KOPT-K1 (cell line): ENCODE data around the gene PLSCR3.
A peak's percentile ranks its signal among the peaks of the same experiment; 100 is the strongest.

Experiments
- H3K27ac ChIP-seq: fragments of 200-600 bp; sonication (generic); 2 replicates; pipeline ENCODE4 v1.5.1; 2016; ENCODE audit warnings: antibody characterized with exemption, mild to moderate bottlenecking, low read depth, low read length; ENCODE audit not compliant: poor library complexity, severe bottlenecking
- H3K36me3 ChIP-seq: fragments of 200-600 bp; sonication (generic); 2 replicates; pipeline ENCODE4 v1.5.1; 2017; ENCODE audit warnings: antibody characterized with exemption, mild to moderate bottlenecking, low read length, moderate library complexity; ENCODE audit not compliant: insufficient read depth
- H3K9me3 ChIP-seq: fragments of 200-600 bp; sonication (generic); 2 replicates; pipeline ENCODE4 v1.5.1; 2017; ENCODE audit warnings: antibody characterized with exemption, low read length, mild to moderate bottlenecking; ENCODE audit not compliant: insufficient read depth, poor library complexity, severe bottlenecking

The PLSCR3 gene

DNA sequence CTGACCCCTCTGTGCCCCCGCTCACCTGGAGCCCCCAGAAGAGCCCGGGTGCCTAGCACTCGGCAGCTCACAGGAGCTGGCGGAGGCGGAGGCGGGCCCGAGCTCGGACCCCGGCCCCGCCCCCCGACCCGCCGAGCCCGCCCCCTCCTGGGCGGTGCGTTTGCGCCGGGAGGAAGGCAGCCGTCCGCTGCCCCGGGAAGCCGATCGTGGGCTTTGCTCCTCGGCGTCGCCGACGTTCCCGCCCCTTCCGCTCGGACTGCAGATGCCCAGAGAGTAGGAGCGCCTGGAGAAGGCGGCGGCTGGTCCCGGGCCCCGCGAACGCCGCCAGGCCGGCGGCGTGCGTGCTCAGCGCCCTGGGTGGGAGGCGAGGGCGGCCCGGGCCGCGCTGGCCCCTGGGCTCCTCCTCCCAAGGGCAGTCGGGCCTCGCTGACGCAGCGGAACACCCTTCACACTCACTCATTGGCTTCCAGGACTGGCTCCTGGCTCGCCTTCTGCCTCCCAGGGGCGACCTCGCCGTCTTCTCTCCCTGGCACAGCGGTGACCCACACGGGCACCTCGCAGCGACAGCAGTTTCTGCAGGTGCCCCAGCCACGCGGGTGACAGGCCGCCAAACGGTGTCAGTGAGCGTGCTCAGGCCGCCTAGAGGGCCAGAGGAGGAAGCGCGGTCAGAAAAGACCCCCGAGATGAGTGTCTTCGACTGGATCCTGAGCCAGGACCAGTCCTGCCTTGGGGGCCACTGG lies at the start of gene PLSCR3:
Gene PLSCR3, minus strand, starts transcription at position 74 of the 740 bp plus-strand sequence. CDS start 415 bp downstream, outside the sequence.
- H3K36me3 ChIP-seq, result no peaks in the 10 kb centered on the region
- no peaks in the 10 kb centered on the region for H3K9me3 ChIP-seq
- H3K27ac ChIP-seq, result peak within 1 kb of the TSS; percentile 66

DNA sequence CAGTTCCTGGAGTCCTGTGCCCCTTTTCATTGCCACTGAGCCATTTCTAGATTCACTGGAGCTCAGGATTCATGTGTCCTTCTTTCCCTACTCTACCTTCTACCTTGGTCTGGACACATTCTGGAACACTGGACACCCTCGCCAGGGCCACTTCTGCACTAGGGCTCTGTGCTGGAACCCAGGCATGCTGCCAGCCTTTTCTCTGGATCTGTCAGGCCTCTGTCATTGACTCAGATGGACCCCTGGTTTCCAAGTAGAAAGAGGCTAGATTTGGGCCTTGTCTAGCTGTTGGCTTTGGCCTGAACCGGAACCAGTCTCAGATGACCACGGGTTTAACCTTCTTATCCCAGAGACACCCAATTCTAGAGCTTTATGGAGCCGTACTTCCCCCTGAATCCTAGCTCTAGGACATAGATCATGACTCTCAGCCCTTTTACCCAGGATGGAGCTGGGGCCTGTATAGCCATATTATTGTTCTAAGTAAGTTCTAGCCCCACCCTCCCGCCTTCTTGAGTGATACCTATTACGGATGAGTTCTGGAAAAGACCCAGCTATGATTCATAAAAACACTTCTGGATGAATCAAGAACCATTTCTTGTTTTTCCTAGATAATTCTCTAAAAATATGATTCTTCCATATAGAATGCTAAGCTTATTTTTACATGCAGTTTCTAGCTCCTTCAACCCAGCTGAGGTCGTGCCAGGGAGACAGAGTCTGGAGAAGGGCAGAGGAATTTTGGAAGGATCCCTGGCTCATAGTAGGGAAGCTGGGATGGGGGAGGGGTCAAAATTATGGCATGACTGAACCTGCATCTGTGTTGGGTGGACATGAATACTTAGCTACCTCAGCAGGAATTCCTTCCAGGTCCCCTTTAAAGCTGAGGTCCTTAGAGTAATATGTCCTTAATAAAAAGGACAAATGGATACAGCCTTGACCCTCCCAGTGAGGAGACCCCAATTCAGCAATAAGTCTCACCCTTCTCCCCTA lies 49.5 kb upstream of the PLSCR3 start:
- Histone ChIP-seq H3K36me3 (no peaks in the 10 kb centered on the region), H3K27ac (no peak overlapping the region), H3K9me3 (no peaks in the 10 kb centered on the region)

DNA sequence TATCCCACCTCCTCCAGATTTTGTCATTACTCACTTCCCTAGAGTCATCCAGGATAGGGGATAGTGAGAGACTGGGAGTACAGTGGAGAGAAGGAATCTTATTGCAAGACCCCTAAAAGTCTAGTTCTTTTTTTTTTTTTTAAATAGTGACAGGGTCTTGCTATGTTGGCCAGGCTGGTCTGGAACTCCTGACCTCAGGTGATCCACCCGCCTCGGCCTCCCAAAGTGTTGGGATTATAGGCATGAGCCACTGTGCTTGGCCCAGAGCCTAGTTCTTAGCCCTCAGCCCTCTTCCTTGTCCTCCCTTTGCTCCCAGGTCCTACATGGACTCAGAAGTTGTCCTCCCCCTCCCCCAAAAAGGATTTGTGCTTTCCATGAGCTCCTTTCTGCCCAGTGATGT lies 47.8 kb upstream of the PLSCR3 start:
- Histone ChIP-seq H3K9me3 (no peaks in the 10 kb centered on the region), H3K36me3 (no peaks in the 10 kb centered on the region), H3K27ac (no peak overlapping the region)

DNA sequence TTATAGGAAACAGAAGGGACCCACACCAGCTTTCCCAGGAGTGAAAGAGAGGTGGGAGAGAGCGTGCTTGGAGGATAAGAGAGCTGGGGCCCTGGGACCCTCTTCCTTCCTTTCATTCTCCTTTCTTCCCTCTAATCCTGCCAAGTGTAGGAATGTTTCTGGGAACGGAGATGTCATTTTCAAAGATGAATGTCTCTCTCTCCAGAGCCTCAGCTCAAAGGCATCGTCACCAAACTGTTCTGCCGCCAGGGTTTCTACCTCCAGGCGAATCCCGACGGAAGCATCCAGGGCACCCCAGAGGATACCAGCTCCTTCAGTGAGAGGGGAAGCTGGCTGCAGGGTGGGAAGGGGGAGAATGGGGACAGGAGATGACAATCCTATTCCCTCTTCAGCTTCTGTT lies 46.9 kb upstream of the PLSCR3 start:
- H3K9me3 ChIP-seq, result no peaks in the 10 kb centered on the region
- no peaks in the 10 kb centered on the region for H3K36me3 ChIP-seq
- H3K27ac ChIP-seq, result no peak overlapping the region

DNA sequence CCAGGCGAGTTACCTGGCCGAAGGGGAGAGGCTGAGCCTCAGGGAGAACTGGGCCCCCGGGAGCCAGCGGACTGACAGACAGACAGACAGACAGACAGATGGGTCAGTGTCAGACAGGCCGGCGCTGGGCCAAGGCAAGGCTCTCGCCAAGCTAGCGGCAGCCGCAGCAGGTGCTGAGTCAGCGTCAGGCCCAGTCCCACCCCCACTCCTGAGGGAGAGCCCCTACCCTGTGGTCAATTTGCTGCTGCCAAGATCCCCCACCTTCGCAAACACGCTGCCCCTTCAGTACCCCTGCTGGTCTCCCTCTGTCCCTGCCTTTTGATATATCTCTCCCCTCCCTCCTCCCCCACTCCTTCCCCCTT lies 46.5 kb upstream of the PLSCR3 start:
- no peaks in the 10 kb centered on the region for H3K9me3 ChIP-seq
- no peaks in the 10 kb centered on the region for H3K36me3 ChIP-seq
- H3K27ac ChIP-seq, result no peak overlapping the region

DNA sequence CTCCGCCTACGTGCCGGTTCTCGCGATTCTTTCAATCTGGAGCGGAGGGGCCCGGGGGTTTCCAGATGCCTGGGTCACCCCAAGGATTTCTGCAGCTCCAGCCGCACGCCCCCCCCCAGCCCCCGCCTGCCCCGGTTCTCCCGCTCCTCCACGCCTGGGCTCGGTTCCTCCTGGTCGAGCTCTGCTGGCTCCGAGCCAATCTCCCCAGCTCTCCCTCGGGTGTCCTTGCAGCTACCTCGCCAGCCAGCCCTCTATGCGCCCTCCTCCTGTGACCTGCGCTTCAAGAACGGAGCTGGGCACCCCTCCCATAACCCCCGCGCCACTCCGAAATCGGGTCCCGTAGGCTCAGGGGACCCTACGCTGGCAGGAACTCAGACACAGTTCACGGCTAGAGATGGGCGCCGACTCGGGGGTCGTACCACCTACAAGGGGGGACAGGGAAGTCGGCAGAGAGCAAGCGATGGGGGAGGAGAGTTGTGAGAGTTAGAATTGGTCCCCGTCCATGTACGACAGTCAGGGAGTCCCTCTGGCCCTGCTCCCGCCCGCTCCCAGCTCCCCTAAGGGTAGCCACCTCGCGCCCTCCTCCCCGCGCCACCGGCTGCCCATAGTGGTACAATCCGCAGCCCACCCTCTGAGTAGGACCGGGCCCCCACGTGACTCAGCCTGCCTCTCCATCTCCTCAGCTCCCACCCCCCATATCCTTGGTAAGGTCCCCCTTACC lies 45.9 kb upstream of the PLSCR3 start:
- H3K27ac ChIP-seq, result no peak overlapping the region

DNA sequence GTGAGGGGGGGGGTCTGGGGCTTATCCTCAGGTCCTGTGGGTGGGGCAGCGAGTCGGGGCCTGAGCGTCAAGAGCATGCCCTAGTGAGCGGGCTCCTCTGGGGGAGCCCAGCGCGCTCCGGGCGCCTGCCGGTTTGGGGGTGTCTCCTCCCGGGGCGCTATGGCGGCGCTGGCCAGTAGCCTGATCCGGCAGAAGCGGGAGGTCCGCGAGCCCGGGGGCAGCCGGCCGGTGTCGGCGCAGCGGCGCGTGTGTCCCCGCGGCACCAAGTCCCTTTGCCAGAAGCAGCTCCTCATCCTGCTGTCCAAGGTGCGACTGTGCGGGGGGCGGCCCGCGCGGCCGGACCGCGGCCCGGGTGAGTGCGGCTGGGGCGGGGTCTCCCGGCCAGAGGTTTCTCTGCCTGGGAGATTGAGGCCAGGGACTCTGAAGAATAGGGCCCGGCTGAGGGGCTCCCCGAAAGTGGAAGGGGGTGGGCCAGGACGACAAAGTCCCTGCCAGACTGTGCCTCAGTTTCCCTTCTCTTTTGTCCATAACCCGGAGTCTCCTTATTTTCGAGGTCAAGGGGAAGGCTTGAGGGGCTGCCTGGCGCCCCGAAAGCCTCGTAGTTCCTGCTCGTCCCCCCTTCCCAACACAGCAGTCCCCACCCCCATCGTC lies 45.3 kb upstream of the PLSCR3 start, which contains the start of gene FGF11:
Gene FGF11, plus strand, starts transcription at position 51 of the 651 bp plus-strand sequence. Its CDS starts 109 bp downstream, at position 160.
- Histone ChIP-seq H3K9me3 (no peaks in the 10 kb centered on the region), H3K36me3 (no peaks in the 10 kb centered on the region), H3K27ac (no peak within 1 kb of the TSS)

More for the DNA sequence above, 45.9 kb upstream of the PLSCR3 start:
- no peaks in the 10 kb centered on the region for H3K36me3 ChIP-seq
- no peaks in the 10 kb centered on the region for H3K9me3 ChIP-seq

DNA sequence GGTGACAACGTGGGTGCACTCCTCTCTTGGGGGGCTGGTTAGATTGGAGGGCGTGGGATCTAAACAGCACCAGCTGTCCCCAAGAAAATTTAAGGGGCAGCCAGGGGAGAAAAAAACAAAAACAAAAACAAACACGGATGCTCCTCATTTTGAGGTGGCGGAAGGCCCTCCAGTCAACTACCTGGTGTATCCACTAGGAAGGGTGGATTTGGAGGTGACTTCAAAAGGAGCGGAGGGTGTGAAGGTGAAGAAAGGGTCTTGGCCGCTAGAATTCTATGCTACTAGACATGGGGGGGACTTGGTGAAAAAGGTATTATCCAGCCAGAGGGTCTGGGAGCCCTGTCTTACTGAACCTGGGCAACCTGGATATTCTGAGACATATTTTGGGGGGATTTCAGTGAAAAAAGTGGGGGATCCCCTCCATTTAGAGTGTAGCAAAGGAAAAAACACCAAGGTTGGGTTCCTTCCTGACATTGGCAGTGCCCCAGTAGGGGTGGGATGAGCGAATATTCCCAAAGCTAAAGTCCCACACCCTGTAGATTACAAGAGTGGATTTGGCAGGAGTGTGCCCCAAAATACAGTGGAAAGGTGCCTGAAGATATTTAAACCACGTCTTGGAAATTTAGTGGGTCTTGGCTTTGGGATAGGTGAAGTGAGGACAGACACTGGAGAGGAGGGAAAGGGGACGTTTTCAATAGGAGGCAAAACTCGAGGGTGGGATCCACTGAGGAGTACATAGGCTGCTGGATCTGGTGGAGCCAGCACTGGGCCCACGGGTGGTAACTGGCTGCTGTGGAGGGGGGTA lies 44.5 kb upstream of the PLSCR3 start:
- H3K9me3 ChIP-seq, result no peaks in the 10 kb centered on the region
- H3K27ac ChIP-seq, result no peak overlapping the region
- no peaks in the 10 kb centered on the region for H3K36me3 ChIP-seq

DNA sequence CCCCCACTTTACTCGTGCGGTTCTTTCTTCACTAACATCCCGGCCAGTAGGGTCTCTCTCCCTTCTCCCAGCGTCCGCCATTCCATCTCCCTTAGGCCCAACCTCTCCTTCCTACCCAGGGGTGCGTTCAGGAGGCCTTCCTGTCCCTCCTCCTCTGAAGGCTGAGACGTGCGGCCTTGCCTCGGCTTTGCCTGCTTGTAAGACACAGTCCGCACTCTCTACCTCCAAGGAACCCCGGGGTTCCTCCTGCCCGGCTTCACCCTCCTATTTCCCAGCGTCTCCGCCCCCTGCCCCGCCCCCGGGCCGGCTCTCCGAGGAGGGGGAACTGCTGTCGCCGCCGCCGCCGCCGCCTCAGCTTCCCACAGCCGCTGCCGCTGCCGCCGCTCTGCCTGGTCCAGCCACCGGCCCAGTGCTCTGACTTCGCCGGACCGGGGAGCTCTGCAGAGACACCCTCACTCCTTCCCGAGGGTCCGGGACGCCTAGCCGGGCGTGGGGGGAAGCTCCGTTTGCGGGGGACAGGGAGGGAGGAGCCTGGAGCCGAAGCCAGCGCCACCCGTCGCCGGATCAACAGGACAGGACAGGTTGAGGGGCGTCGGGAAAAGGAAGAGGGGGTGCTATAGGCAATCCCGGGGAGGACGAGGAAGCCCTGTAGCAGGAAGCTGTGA lies 43.8 kb upstream of the PLSCR3 start:
- Histone ChIP-seq H3K36me3 (no peaks in the 10 kb centered on the region), H3K9me3 (no peaks in the 10 kb centered on the region), H3K27ac (no peak overlapping the region)

DNA sequence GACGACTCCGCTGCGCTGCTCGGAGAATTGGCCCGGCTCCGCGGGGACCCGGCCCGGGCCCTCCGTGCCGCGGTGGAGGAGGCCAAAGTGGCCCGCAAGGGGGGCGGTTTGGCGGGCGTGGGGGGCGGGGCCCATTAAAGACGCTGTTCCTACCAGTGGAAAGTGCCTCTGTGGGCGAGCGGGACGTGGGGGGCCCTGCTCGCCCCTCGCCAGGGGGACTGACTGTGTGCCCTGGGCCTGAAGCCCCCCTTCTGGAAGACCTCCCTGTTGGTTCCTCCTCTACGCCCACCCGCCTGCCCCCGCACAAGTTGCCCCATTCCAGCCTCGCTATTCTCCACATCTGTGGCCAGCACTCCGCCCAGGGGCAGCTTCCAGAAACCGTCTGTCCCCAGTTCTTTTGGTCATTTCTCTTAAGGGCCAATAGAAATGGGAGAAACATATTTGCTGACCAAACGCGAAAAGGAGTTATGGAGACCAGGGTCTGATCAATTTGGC lies 43.1 kb upstream of the PLSCR3 start:
- no peak overlapping the region for H3K27ac ChIP-seq
- no peaks in the 10 kb centered on the region for H3K36me3 ChIP-seq
- H3K9me3 ChIP-seq, result no peaks in the 10 kb centered on the region

DNA sequence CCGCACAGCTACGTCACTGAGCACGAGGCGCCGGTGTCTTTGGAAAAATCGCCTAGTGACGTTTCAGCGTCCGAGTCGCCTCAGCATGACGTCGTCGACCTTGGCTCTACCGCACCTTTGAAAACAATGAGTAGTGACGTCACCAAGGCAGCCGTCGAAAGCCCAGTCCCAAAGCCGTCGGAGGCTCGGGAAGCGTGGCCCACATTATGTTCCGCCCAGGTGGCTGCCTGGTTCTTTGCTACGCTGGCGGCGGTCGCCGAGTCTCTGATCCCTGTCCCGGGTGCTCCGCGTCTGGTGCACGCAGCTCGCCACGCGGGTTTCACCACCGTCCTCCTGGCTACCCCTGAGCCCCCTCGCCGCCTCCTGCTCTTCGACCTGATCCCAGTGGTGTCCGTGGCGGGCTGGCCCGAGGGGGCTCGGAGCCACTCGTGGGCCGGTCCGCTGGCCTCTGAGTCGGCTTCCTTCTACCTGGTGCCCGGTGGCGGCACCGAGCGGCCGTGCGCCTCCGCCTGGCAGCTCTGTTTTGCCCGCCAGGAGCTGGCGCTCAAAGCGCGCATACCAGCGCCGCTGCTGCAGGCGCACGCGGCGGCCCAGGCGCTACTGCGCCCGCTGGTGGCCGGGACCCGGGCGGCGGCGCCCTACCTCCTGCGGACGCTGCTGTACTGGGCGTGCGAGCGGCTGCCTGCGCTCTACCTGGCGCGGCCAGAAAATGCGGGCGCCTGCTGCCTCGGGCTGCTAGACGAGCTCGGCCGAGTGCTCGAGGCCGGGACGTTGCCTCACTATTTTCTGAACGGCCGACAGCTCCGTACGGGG lies 42.4 kb upstream of the PLSCR3 start:
- no peaks in the 10 kb centered on the region for H3K36me3 ChIP-seq
- no peaks in the 10 kb centered on the region for H3K9me3 ChIP-seq
- H3K27ac ChIP-seq, result peak overlapping the region; percentile 66

DNA sequence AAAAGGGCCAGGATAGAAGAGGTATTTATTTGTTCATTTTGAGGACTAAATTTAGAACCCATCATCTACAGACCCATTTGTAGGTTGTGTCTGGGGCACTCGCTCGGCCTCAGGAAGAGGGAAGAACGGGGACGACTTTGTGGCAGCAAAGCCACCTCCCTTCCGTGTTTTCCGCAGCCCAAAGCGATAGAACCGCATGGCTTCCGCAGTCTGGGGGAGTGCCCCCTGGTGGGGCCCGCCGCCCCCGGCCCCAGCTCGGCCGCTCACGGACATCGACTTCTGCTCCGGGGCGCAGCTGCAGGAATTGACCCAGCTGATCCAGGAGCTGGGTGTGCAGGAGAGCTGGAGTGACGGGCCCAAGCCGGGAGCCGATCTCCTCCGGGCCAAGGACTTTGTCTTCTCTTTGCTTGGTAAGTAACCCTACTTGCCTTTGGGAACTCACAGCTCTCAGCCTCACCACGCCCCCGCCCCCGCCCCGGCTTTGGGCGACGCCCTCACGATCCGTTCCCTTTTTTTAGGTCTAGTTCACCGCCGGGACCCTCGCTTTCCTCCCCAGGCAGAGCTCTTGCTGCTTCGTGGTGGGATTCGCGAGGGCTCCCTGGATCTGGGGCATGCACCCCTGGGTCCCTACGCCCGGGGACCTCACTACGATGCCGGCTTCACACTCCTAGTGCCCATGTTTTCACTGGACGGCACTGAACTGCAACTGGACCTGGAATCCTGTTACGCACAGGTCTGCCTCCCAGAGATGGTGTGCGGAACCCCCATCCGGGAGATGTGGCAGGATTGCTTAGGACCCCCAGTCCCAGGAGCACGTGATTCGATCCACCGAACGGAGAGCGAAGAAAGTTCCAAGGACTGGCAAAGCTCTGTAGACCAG lies 41.6 kb upstream of the PLSCR3 start:
- Histone ChIP-seq H3K27ac (peak overlapping the region; percentile 66), H3K9me3 (no peaks in the 10 kb centered on the region), H3K36me3 (no peaks in the 10 kb centered on the region)
